GM19193 (cell line): ENCODE results near the gene USB1.

ENCODE experiments used
- POLR2A ChIP-seq: IDR thresholded peaks from 4 replicates; pipeline ENCODE4 v1.6.1; 2011; ENCODE audit not compliant: insufficient read depth, insufficient read length; ENCODE audit errors: extremely low read depth

Gene USB1

GRCh38 chr16:58019866-58020538 lies 18.8 kb downstream of the USB1 start:
- TF ChIP-seq POLR2A = no peak

- TF ChIP-seq POLR2A = no peak
These were observed 19.7 kb downstream of the USB1 start for GRCh38 chr16:58020628-58021521.

- TF ChIP-seq POLR2A = no peak
These were observed 20.7 kb downstream of the USB1 start for GRCh38 chr16:58021661-58022551.

- TF ChIP-seq POLR2A = no peak
These were observed 21.6 kb downstream of the USB1 start for GRCh38 chr16:58022601-58023371.

- no peak for TF ChIP-seq POLR2A
These were observed 23.5 kb downstream of the USB1 start for GRCh38 chr16:58024486-58025350.

- TF ChIP-seq POLR2A = no peak
These were observed 24.3 kb downstream of the USB1 start, which contains the start of gene MMP15 for GRCh38 chr16:58025351-58026138. Gene MMP15, plus strand, starts transcription at chr16:58025754. Its CDS starts 597 bp downstream, at chr16:58026351.

GRCh38 chr16:58026139-58026704 lies 25.0 kb downstream of the USB1 start:
- no peak for TF ChIP-seq POLR2A

- TF ChIP-seq POLR2A = no peak
These were observed 25.5 kb downstream of the USB1 start for GRCh38 chr16:58026705-58027160.

GRCh38 chr16:58027161-58027915 lies 26.1 kb downstream of the USB1 start:
- TF ChIP-seq POLR2A = no peak

GRCh38 chr16:58027916-58028455 lies 26.8 kb downstream of the USB1 start:
- no peak for TF ChIP-seq POLR2A

GRCh38 chr16:58028541-58029070 lies 27.4 kb downstream of the USB1 start:
- TF ChIP-seq POLR2A = no peak
